HG03442 (cell line): Measurements from ENCODE around the gene FOXO3B.
"Not testable (repeated sequence)": the region's sequence is repeated elsewhere in the genome, so short reads cannot be mapped to it uniquely, and the experiment has no call there.

Experiments used
- ATAC-seq: cut with Tn5 transposase; IDR thresholded peaks from one replicate; pipeline ENCODE4 v1.9.1; 2021; ENCODE audit warnings: mild to moderate bottlenecking, moderate library complexity; ENCODE audit not compliant: unreplicated experiment

Gene FOXO3B

GRCh38 chr17:18661924-18662624 lies 20.0 kb downstream of the FOXO3B start:
- not testable (repeated sequence) for ATAC-seq

- not testable (repeated sequence) for ATAC-seq
Measured at GRCh38 chr17:18650094-18650493, 32.0 kb downstream of the FOXO3B start.

GRCh38 chr17:18644291-18644690 lies 37.8 kb downstream of the FOXO3B start, which contains the start of gene TBC1D28:
Gene TBC1D28 (minus strand): TSS chr17:18644391. CDS start chr17:18641352, 3,039 bp downstream.
- ATAC-seq, result not testable (repeated sequence)

- not testable (repeated sequence) for ATAC-seq
Measured at GRCh38 chr17:18643124-18643523, 39.0 kb downstream of the FOXO3B start.

- not testable (repeated sequence) for ATAC-seq
Measured at GRCh38 chr17:18638357-18638756, 43.8 kb downstream of the FOXO3B start.

- not testable (repeated sequence) for ATAC-seq
Measured at GRCh38 chr17:18636237-18636636, 45.9 kb downstream of the FOXO3B start.

GRCh38 chr17:18635773-18636172 lies 46.3 kb downstream of the FOXO3B start:
- not testable (repeated sequence) for ATAC-seq

GRCh38 chr17:18634550-18635263 lies 47.4 kb downstream of the FOXO3B start:
- not testable (repeated sequence) for ATAC-seq
